IPS-15b (cell line): Measurements from ENCODE around the gene GPRIN3.
"Not testable (repeated sequence)": the region's sequence is repeated elsewhere in the genome, so short reads cannot be mapped to it uniquely, and the experiment has no call there.

Experiments
- H3K27me3 ChIP-seq: one replicate; pipeline ENCODE4 v1.6.1; 2013; ENCODE audit warnings: low read length; ENCODE audit not compliant: control insufficient read depth, insufficient read depth
- H3K36me3 ChIP-seq: one replicate; pipeline ENCODE4 v1.6.1; 2013; ENCODE audit warnings: low read length; ENCODE audit not compliant: control insufficient read depth, insufficient read depth
- H3K4me1 ChIP-seq: one replicate; pipeline ENCODE4 v1.6.1; 2013; ENCODE audit warnings: mild to moderate bottlenecking, low read length; ENCODE audit not compliant: control insufficient read depth, insufficient read depth
- H3K4me3 ChIP-seq: one replicate; pipeline ENCODE4 v1.5.1; 2013; ENCODE audit warnings: low read depth, low read length
- H3K9ac ChIP-seq: one replicate; pipeline ENCODE4 v1.6.1; 2013; ENCODE audit warnings: low read depth, mild to moderate bottlenecking, low read length
- H3K9me3 ChIP-seq: one replicate; pipeline ENCODE4 v1.6.1; 2013; ENCODE audit warnings: mild to moderate bottlenecking, low read length; ENCODE audit not compliant: control insufficient read depth, insufficient read depth

Gene GPRIN3

DNA sequence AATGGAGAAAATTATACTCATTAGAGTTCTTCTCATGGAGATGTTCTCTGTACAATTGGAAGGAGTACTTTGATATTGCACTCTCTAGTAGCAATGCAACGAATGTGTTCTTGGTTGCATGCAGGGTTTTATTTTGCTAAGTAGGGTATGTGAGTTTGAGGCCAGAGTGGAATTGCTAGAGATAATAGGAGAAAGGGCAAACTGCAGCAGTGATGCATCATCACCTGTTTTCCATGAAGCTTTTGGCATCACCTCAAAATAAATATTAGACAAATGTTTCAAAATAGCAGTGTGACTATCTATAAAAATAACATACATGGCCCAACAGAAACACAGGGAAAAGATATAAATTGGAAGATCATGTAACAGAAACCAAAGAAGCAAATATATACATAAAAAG is 103.0 kb downstream of the GPRIN3 start:
- Histone ChIP-seq H3K4me3 (no peak overlapping the region), H3K9me3 (no peaks in the 10 kb centered on the region), H3K4me1 (no peaks in the 10 kb centered on the region), H3K9ac (no peak overlapping the region), H3K27me3 (no peaks in the 10 kb centered on the region), H3K36me3 (no peaks in the 10 kb centered on the region)

DNA sequence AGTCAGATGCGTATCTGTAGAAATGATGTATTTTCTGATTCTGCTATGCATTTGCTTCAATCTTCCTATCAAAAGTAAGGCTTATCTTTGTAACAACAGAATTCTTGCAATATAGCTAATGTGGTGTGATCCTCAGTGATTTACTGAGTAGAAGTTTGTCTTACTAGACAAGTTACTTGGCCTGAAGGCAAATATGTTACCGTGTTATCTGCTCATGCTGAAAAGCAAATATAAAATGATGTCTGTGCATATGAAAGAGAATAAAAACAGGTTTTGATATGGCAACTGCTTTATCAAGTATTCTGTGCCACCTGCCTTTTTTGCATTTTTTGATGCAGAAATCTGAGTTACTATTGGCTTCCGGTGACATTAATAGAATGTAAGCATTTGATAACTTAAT is 103.7 kb downstream of the GPRIN3 start:
- Histone ChIP-seq H3K9me3 (no peaks in the 10 kb centered on the region), H3K4me1 (no peaks in the 10 kb centered on the region), H3K27me3 (no peaks in the 10 kb centered on the region), H3K9ac (no peak overlapping the region), H3K4me3 (no peak overlapping the region), H3K36me3 (no peaks in the 10 kb centered on the region)

DNA sequence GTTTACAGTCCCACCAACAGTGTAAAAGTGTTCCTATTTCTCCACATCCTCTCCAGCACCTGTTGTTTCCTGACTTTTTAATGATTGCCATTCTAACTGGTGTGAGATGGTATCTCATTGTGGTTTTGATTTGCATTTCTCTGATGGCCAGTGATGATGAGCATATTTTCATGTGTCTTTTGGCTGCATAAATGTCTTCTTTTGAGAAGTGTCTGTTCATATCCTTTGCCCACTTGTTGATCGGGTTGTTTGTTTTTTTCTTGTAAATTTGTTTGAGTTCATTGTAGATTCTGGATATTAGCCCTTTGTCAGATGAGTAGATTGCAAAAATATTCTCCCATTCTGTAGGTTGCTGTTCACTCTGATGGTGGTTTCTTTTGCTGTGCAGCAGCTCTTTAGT is 108.2 kb downstream of the GPRIN3 start:
- not testable (repeated sequence) for H3K27me3 ChIP-seq, H3K9ac ChIP-seq, H3K36me3 ChIP-seq, H3K4me3 ChIP-seq, H3K4me1 ChIP-seq, H3K9me3 ChIP-seq

DNA sequence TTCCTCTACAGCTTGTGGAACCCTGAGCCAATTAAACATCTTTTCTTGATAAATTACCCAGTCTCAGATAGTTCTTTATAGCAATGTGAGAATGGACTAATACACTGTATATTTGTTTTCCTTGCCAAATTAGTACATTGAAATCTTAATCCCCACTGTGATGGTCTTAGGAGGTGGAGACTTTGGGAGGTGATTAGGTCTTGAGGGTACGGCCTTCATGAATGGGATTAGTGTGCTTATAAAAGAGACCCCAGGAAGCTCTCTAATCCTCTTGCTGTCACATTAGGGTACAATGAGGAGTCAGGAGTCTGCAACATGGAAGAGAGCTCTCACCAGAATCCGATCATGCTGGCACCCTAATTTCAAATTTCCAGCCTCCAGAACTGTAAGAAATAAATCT is 109.7 kb downstream of the GPRIN3 start:
- no peaks in the 10 kb centered on the region for H3K9me3 ChIP-seq
- peaks cover 6% of the 10 kb centered on the region for H3K4me1 ChIP-seq
- H3K9ac ChIP-seq: no peak overlapping the region
- H3K27me3 ChIP-seq: no peaks in the 10 kb centered on the region
- no peak overlapping the region for H3K4me3 ChIP-seq
- H3K36me3 ChIP-seq: no peaks in the 10 kb centered on the region

DNA sequence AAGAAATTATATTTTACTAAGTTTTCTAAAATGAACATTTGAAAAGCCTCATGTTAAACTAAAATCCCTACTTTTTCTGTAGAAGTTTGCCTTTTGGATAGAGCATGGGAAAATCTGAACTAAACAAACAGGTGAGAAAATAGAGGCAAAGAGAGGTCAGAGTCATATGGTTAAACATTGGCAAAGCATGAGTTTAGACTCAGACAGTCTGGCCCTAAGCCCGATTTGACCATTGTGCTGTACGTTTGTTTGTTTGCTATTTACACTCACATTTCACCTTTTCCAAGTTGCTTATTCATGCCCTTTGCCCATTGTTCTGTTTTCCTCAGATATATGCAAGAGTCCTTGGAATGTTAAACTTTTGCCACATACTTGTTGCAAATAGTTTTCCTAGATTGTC is 110.9 kb downstream of the GPRIN3 start:
- Histone ChIP-seq H3K9me3 (no peaks in the 10 kb centered on the region), H3K36me3 (no peaks in the 10 kb centered on the region), H3K27me3 (no peaks in the 10 kb centered on the region), H3K4me3 (no peak overlapping the region), H3K9ac (no peak overlapping the region), H3K4me1 (peaks cover 6% of the 10 kb centered on the region)

DNA sequence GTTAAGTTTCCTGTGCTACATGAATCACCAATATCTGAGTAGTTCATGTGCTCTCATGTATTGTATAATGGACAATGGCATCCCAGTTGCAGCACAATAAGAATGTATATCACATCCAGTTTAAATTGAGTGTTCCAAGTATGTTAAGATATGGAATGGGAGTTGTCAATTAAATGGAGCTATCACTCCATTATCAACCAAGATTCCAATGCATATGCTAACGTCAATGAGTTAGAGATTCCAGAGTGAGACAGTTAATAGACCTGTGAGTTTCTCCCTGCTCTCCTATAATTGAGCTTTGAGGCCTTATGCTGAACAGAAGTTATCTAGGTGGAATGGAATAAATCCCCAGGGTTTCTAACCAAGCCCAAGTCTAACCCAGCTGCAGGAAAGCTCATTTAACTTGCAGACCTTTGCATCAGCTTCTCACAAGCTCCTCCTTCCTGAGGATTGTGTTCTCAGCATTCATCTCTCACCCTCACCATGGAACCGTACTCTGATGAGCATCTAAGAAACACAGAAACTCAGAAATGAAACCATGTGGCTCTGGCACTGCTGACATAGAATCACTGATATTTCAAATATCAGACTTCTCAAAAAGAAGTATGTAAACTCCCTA is 111.4 kb downstream of the GPRIN3 start:
- Histone ChIP-seq H3K27me3 (no peaks in the 10 kb centered on the region), H3K9ac (no peak overlapping the region), H3K9me3 (no peaks in the 10 kb centered on the region), H3K4me3 (no peak overlapping the region), H3K4me1 (peaks cover 6% of the 10 kb centered on the region), H3K36me3 (no peaks in the 10 kb centered on the region)

DNA sequence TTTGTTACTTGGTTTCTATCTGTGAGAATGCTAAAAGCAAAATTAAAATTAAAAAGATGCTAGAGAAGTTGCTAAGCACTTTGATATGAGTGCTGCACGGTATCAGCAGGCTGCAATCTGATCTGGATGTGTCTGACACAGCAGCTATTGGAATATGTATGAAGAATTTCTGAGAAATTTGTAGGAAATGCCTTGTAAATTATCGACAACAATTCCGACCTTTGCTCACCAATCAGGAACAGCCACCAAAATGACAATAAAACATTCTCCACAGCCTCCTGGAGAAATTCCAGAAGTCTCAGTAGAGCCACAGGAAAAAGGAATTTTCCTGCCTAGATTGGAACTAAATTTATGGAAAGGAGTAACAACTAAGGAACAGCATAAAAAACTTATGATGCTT is 113.8 kb downstream of the GPRIN3 start:
- Histone ChIP-seq H3K4me1 (peaks cover 6% of the 10 kb centered on the region), H3K4me3 (no peak overlapping the region), H3K27me3 (no peaks in the 10 kb centered on the region), H3K9me3 (no peaks in the 10 kb centered on the region), H3K36me3 (no peaks in the 10 kb centered on the region), H3K9ac (no peak overlapping the region)
